NCI-H1694 (cell line): ENCODE measurements around the gene LIN28B.

Experiments
- DNase-seq: peaks from one replicate; lab custom pipeline; 2025; lab: John Stamatoyannopoulos, UW

LIN28B gene

GRCh38 chr6:105111871-105112270, 155.0 kb downstream of the LIN28B start:
- no peak for DNase-seq

GRCh38 chr6:105112577-105112976, 155.7 kb downstream of the LIN28B start:
- DNase-seq = no peak

GRCh38 chr6:105113422-105113821, 156.5 kb downstream of the LIN28B start:
- no peak for DNase-seq

- DNase-seq = no peak
These were observed 159.2 kb downstream of the LIN28B start for GRCh38 chr6:105116150-105116549.

GRCh38 chr6:105120570-105120969, 163.7 kb downstream of the LIN28B start:
- DNase-seq = no peak

- no peak for DNase-seq
These were observed 165.1 kb downstream of the LIN28B start for GRCh38 chr6:105121981-105122380.

- no peak for DNase-seq
These were observed 165.8 kb downstream of the LIN28B start for GRCh38 chr6:105122717-105123116.
